GM06990 (cell line): ENCODE results near the gene CTXND2.

Experiments used
- DNase-seq: peaks from one replicate; pipeline ENCODE4 v3.0.0-alpha.2; 2011; ENCODE audit not compliant: insufficient read length; ENCODE audit errors: extremely low read depth
- H3K27me3 ChIP-seq: replicated peaks from 2 replicates; pipeline ENCODE4 v1.6.0; 2011; ENCODE audit warnings: low read length; ENCODE audit not compliant: control insufficient read depth, insufficient read depth
- H3K36me3 ChIP-seq: 2 replicates; pipeline ENCODE4 v1.5.1; 2011; ENCODE audit warnings: low read length; ENCODE audit not compliant: control insufficient read depth, insufficient read depth
- H3K4me3 ChIP-seq: replicated peaks from 2 replicates; pipeline ENCODE4 v1.5.1; 2011; ENCODE audit warnings: low read depth, mild to moderate bottlenecking, control low read depth, low read length
- CTCF ChIP-seq: IDR thresholded peaks from 2 replicates; pipeline ENCODE4 v1.5.1; 2011; ENCODE audit warnings: low read length, control low read depth, mild to moderate bottlenecking, inconsistent platforms; ENCODE audit not compliant: insufficient read depth, poor library complexity, severe bottlenecking

Gene CTXND2

GRCh38 chr1:150902751-150903150 is 15.8 kb downstream of the CTXND2 start:
- no peak for DNase-seq
- H3K4me3 ChIP-seq: no peak overlapping the region
- no peaks in the 10 kb centered on the region for H3K36me3 ChIP-seq
- no peaks in the 10 kb centered on the region for H3K27me3 ChIP-seq
- TF ChIP-seq CTCF: no peak

- Histone ChIP-seq H3K36me3 (no peaks in the 10 kb centered on the region), H3K4me3 (no peak overlapping the region), H3K27me3 (no peaks in the 10 kb centered on the region)
- no peak for DNase-seq
- no peak for TF ChIP-seq CTCF
Observed at GRCh38 chr1:150905301-150905700, 18.4 kb downstream of the CTXND2 start.

GRCh38 chr1:150906329-150906728 is 19.4 kb downstream of the CTXND2 start:
- H3K4me3 ChIP-seq: no peak overlapping the region
- H3K36me3 ChIP-seq: no peaks in the 10 kb centered on the region
- no peaks in the 10 kb centered on the region for H3K27me3 ChIP-seq
- TF ChIP-seq CTCF: no peak
- no peak for DNase-seq

DNA sequence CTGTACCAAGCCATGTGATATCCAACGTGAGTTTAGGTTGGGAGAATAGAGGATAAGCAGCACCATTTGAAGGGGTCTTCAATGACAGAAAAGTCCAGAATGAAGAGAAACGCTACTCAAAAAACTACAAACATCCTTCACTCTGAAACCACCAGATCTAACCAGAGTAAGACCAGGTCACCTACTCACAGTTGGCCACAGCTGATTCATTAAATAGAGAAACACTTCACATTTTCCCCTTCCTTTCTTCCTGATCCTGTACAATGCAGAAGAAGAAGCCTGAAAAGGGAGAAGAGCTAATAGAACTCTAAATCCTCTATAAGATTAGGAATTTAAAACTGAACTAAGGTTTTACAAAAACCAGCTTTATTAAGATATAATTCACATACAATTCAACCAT is 19.9 kb downstream of the CTXND2 start:
- no peak overlapping the region for H3K4me3 ChIP-seq
- no peaks in the 10 kb centered on the region for H3K36me3 ChIP-seq
- DNase-seq: no peak
- no peak for TF ChIP-seq CTCF
- H3K27me3 ChIP-seq: no peaks in the 10 kb centered on the region

- H3K27me3 ChIP-seq: no peaks in the 10 kb centered on the region
- H3K4me3 ChIP-seq: no peak overlapping the region
- DNase-seq: no peak
- no peak for TF ChIP-seq CTCF
- H3K36me3 ChIP-seq: no peaks in the 10 kb centered on the region
Observed at GRCh38 chr1:150909585-150910180, 22.7 kb downstream of the CTXND2 start.

DNA sequence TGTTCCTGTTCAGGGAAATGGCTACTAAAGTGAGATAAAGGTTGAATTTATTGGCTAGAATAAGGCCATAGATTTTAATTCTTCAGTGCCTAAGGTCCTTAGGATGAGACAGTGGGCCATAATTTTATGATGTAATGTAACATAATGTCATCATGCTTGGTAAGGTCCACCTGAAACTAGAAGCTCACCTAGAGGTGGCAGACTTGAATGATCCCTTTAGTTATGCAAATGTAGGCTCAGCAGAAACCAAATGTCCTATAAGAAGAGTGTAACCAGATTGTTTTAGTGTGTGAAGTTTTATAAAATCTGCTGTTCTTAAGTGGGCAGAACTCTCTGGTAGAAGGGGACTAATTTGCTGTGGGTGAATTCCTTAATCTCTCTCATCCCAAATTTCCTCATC is 25.7 kb downstream of the CTXND2 start:
- no peak overlapping the region for H3K4me3 ChIP-seq
- no peaks in the 10 kb centered on the region for H3K36me3 ChIP-seq
- no peaks in the 10 kb centered on the region for H3K27me3 ChIP-seq
- TF ChIP-seq CTCF: no peak
- DNase-seq: no peak
